Measurements from ENCODE around the gene HSPA12B. TPM values are rescaled to one million over a fixed set of nuclear protein-coding genes. Genes with fewer than 3 reads are reported as not detected.
"Not testable (repeated sequence)": the region's sequence is repeated elsewhere in the genome, so short reads cannot be mapped to it uniquely, and the experiment has no call there.

Gene HSPA12B
- total RNA-seq, 1 donor from 2014 or later = 16.6 TPM

DNA sequence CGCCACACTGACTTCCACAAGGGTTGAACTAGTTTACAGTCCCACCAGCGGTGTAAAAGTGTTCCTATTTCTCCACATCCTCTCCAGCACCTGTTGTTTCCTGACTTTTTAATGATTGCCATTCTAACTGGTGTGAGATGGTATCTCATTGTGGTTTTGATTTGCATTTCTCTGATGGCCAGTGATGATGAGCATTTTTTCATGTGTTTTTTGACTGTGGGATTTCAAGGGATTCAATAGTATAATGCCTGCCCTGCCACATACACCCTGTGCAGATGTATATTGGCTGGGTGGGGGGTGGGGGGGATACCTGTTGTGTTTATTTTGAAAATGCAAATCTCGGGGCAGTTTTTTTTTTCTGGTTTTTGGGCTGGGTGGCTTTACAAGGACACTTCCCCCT, 61.7 kb downstream of the HSPA12B start:
- intact Hi-C loops (cut with DNase I); DNase-seq; ATAC-seq (ENCODE audit: poor library complexity): not testable (repeated sequence)

DNA sequence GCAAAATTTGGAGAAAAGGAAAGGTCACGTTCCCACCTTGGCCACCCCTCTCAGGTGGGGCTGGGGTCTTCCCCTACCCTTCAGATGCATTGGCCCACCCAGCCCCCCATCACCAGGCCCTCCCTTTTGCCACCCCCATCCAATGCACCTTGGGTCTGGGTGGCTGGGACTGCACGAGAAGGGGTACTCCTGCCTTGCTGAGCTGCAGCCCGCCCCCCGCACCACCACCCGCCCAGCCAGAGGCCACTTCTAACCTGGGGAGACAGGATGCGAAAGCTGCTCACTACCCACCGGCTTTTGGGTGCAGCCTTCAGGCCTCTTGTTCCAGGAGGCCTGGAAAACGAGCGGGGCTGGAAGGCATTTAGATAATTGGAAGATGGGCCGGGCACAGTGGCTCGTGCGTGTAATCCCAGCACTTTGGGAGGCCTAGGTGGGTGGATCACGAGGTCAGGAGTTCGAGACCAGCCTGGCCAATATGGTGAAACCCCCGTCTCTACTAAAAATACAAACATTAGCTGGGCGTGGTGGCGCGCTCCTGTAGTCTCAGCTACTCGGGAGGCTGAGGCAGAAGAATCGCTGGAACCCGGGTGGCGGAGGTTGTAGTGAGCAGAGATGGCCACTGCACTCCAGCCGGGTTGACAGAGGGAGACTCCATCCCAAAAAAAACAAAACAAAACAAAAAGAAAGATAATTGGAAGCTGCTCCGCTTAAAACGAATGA, 62.4 kb downstream of the HSPA12B start:
- DNase-seq = no peak
- intact Hi-C loops (cut with DNase I) = no loop called here
- no peak for ATAC-seq (ENCODE audit: poor library complexity)

DNA sequence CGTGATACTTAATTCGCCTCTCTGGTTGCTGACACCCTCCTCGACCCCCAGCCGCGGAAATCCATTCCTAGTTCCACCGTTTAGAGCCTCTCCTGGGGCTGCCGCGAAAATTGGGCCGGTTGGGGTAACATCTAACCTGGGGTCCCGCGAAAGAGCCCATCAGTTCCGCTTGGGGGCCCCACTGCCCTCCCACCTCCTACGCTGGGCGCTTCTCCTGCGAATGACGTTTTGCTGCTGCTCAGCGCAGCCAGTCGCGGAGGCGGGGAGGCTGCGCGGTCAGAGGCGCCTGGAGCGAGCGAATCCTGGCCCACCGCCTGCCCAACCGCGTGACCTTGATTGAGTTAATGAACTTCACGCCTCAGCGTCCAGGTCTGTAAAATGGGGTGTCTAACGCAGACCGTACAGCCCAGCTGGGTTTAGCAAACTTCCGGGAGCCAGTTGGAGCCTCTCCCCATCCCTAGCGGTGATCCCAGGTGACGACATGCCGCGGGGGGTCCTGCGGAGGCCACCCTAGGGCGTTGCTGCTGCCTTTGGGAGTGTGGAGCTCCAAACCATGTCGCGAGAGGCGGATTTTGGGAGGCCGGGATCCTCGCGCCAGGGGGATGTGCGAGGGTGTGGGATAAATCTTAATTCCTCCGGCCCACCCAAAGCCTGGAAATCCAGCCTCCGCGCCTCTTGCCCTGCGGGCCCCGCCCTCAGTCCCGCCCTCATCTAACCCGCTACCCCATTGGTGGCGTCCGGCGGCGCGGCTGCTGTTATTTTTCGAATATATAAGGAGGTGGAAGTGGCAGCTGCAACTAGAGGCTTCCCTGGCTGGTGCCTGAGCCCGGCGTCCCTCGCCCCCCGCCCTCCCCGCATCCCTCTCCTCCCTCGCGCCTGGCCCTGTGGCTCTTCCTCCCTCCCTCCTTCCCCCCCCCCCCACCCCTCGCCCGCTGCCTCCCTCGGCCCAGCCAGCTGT, 63.3 kb downstream of the HSPA12B start, which contains the start of gene CDC25B:
Gene CDC25B, plus strand, starts transcription at position 800 of the 958 bp plus-strand sequence. CDS start 222 bp downstream, outside the sequence.
- peak; percentile 97 for ATAC-seq (ENCODE audit: poor library complexity)
- DNase-seq = peak; percentile 97
- intact Hi-C loops (cut with DNase I) = no loop called here

DNA sequence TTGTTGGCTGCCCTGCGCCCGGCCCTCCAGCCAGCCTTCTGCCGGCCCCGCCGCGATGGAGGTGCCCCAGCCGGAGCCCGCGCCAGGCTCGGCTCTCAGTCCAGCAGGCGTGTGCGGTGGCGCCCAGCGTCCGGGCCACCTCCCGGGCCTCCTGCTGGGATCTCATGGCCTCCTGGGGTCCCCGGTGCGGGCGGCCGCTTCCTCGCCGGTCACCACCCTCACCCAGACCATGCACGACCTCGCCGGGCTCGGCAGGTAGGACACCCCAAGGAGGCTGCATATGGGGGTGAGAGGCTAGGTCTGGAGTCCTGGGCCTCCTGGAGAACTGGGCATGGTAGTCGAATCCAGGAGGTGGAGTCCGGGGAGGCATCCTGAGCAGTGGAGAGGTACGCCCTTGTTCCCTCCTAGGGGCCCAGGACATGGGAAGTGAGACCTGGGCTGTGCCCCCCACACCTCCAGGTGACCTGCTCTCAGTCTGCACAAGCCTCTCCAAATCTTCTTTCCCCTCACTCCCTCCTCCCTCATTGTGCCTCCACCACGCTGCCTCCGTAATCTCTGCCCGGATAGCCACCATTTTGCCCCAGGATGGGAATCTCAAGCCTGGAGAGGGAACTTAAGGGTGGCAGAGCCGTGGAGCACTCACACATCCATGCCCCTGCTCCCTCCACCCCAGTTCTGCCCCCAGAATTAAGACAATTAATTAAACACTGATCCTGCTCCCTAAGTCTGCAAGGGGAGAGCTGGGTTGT, 64.2 kb downstream of the HSPA12B start:
- ATAC-seq (ENCODE audit: poor library complexity) = no peak
- intact Hi-C loops (cut with DNase I) = no loop called here
- DNase-seq = no peak

DNA sequence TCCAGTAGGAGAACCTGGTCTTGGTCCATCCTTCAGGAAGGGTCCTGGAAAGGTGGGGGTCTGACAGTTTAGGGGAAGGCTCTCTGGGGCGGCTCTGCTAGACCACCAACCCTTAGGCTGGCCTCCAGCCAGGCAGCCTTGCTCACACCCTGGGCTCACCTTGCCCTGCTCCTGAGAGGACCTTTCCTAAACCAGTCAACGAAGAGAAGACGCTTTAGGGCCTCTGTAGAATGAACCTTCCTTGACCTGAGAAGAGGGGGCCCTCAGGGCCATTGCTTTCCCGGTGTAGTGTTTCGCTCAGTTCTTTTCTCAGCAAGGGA, 64.7 kb downstream of the HSPA12B start:
- intact Hi-C loops (cut with DNase I) = no loop called here
- ATAC-seq (ENCODE audit: poor library complexity) (no peak), DNase-seq (no peak)

DNA sequence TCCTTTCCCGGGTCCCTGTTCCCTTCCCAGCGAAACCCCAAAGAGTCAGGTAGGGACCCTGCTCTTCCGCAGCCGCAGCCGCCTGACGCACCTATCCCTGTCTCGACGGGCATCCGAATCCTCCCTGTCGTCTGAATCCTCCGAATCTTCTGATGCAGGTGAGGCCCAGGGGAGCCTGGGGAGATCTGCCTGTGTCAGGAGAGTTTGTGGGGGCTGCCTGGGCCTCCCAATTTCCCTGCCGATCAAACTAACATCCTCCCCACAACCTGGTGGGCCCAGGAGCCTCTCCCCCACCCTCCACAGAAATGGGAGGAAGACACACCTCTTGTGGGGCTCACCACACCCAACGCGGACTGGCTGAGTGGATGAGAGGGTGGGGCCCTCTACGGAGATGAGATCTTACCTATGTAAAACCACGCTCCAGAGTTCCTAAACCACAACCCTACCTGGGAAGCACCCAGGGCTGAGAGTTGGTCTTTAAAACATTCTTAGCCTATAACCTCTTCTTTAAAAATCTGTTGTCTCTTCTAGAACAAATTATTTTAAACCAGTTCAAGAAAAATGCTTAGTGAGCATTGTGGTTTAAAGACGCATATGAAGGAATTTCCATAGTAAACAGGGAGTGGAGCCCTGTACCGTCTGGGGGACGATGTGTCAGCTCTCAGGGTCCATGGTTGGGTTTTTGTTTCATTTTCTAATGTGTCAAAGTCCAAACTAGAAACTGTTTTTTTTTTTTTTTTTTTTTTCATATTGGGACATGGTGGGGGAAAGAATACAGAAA, 65.3 kb downstream of the HSPA12B start:
- no peak for DNase-seq
- intact Hi-C loops (cut with DNase I) = no loop called here
- ATAC-seq (ENCODE audit: poor library complexity) = no peak

DNA sequence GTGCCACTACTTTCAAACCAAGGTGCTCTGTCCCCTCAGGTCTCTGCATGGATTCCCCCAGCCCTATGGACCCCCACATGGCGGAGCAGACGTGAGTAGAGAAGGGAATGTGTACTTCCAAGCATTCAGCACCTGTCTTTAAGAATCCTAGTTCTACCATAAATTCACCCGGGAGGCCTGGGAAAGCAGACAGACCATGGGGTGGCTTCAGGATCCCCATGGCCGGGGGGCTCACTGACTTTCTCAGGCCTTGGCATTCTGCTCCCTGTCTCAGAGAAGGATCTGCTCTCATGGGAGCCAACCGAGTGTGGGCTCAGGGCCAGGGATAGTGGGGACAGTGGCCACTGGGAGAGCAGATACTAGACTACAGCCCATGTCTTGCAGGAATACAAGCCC, 65.9 kb downstream of the HSPA12B start:
- DNase-seq (no peak), ATAC-seq (ENCODE audit: poor library complexity) (no peak)
- intact Hi-C loops (cut with DNase I) = no loop called here

DNA sequence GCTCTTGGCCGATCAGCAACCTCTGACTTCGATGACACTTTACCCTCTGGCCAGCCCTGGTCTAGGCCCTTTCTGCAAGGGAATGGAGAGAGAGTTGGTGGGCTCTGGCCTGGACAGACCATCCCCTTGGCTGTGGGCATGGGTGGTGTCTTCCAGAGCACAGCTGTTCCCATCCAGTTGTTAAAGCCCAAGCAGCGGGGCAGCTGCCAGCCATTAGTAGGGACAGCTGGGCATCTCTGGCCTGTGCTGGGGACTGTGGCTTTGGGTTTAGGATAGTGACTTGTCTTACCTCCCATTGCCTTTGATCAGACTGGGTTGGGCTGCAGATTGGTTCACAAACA, 66.4 kb downstream of the HSPA12B start:
- intact Hi-C loops (cut with DNase I) = no loop called here
- no peak for DNase-seq
- no peak for ATAC-seq (ENCODE audit: poor library complexity)

DNA sequence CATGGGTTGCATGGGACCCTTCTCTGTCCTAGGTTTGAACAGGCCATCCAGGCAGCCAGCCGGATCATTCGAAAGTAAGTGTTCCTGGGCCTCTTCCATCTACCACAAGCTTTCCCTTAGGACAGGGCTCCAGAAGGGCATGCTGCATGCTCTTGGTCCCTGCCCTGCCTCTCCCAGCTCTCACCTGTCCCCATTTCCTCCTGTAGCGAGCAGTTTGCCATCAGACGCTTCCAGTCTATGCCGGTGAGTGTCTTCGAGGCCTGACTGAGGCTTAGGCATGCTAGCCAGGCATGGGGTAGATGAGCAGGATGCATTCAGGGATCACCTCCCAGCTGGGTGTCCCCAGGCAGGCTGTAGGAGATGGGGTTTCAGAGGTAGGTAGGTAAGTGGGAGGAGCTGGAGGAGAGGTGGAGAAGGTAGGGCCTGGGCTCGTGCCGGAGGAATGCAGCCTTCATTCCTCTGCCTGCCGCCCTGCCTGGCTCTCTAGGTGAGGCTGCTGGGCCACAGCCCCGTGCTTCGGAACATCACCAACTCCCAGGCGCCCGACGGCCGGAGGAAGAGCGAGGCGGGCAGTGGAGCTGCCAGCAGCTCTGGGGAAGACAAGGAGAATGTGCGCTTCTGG, 67.9 kb downstream of the HSPA12B start:
- ATAC-seq (ENCODE audit: poor library complexity) = no peak
- no peak for DNase-seq
- intact Hi-C loops (cut with DNase I) = no loop called here

DNA sequence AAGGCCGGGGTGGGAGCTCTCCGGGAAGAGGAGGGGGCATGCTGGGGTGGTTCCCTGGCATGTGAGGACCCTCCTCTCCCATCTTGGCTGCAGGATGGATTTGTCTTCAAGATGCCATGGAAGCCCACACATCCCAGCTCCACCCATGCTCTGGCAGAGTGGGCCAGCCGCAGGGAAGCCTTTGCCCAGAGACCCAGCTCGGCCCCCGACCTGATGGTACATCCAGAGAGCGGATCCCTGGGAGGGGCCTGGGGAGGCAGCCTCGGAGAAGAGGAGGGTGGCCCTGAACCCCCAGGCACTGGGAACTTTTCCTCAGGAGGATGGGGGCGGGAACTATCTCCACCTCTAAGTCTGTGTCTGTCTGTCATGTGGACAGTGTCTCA, 68.4 kb downstream of the HSPA12B start:
- DNase-seq = no peak
- no peak for ATAC-seq (ENCODE audit: poor library complexity)
- intact Hi-C loops (cut with DNase I) = no loop called here

DNA sequence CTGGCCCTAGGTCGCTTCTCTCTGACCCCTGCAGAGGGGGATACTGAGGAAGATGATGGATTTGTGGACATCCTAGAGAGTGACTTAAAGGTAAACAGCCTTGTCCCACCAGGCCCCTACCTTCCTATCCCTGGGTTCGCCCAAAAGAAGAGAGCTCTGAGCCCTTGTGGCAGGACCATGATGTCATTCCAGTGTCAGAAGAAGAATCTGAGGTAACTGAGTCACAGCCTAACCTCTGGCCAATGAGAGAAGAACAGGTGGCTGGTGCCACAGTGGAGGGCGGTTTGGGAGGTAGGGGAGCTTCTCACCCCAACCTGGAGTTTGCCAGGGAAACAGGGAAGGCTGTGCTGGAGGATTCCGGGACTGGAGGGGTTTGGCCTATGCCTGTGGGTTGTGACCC, 68.8 kb downstream of the HSPA12B start:
- DNase-seq = no peak
- ATAC-seq (ENCODE audit: poor library complexity) = no peak
- intact Hi-C loops (cut with DNase I) = no loop called here

DNA sequence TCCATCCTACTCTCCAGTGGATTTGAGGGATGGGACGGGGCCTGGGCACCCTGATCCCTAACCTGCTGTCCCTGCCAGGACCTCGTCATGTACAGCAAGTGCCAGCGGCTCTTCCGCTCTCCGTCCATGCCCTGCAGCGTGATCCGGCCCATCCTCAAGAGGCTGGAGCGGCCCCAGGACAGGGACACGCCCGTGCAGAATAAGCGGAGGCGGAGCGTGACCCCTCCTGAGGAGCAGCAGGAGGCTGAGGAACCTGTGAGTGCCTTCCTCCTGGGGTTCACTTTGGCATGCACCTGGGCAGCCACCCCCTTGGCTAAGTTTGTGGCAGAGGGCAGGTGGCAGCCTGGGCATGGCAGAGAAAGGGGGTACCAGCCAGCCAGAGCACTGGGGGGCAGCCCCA, 69.4 kb downstream of the HSPA12B start:
- intact Hi-C loops (cut with DNase I) = no loop called here
- DNase-seq = no peak
- ATAC-seq (ENCODE audit: poor library complexity) = no peak

Other genes with a start within 250 kb of the HSPA12B start
- gene GFRA4, start 69.3 kb upstream of the HSPA12B start, total RNA-seq = not detected
- gene ADAM33, start 50.7 kb upstream of the HSPA12B start, total RNA-seq = 12.6 TPM
- gene SIGLEC1, start 20.1 kb upstream of the HSPA12B start, total RNA-seq = 9.6 TPM
- gene ADISSP, start 35.1 kb downstream of the HSPA12B start, total RNA-seq = 11.3 TPM
- 0.32 TPM for gene SPEF1, start 48.8 kb downstream of the HSPA12B start, total RNA-seq
- 68.3 TPM for gene CENPB, start 54.1 kb downstream of the HSPA12B start, total RNA-seq
- gene CDC25B, start 63.6 kb downstream of the HSPA12B start, total RNA-seq = 5.7 TPM
- gene AP5S1, start 87.9 kb downstream of the HSPA12B start, total RNA-seq = 11.0 TPM
- gene MAVS, start 114.1 kb downstream of the HSPA12B start, total RNA-seq = 35.7 TPM
- gene PANK2, start 156.7 kb downstream of the HSPA12B start, total RNA-seq = 15.9 TPM

Measured in Right ventricle myocardium superior (tissue), 1 donor.